KOPT-K1 (cell line): Measurements from ENCODE around the gene TMEM221.

Source experiments
- H3K27ac ChIP-seq: fragments of 200-600 bp; sonication (generic); 2 replicates; pipeline ENCODE4 v1.5.1; 2016; ENCODE audit warnings: antibody characterized with exemption, mild to moderate bottlenecking, low read depth, low read length; ENCODE audit not compliant: poor library complexity, severe bottlenecking
- H3K36me3 ChIP-seq: fragments of 200-600 bp; sonication (generic); 2 replicates; pipeline ENCODE4 v1.5.1; 2017; ENCODE audit warnings: antibody characterized with exemption, mild to moderate bottlenecking, low read length, moderate library complexity; ENCODE audit not compliant: insufficient read depth
- H3K9me3 ChIP-seq: fragments of 200-600 bp; sonication (generic); 2 replicates; pipeline ENCODE4 v1.5.1; 2017; ENCODE audit warnings: antibody characterized with exemption, low read length, mild to moderate bottlenecking; ENCODE audit not compliant: insufficient read depth, poor library complexity, severe bottlenecking

The TMEM221 gene

DNA sequence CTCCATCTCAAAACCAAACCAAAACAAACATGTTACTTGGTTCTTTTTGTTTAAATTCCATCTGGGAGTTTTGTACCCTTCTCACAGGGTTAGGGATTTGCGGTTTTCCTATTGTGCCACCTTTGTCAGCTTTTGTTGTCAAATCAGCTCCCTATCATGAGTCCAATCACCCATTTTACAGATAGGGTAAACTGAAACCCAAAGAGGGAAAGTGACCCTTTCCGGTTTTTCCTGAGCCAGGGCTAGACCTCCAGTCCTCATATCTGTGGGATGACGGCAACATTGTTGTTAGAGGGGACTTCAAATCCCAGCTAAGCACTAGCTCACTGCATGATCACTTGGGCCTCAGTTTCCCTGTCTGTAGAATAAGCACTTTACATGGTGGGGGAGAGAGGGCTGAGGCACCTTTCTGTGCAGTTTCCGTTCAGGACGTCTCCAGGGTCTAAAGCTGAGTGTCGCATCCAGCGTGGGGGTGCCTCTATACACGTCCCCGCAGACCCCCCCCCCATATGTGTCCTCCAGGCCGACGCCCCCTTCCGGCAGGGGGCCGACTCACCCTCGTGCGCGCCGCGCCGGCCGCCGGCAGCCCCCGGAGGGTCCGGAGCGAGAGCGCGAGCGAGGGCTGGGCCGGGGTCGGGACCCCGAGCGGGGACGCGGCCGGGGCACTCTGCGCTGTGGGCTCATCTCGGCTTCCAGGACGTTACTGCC is 58.4 kb downstream of the TMEM221 start:
- Histone ChIP-seq H3K27ac (no peak overlapping the region), H3K9me3 (peaks cover 12% of the 10 kb centered on the region), H3K36me3 (no peaks in the 10 kb centered on the region)

DNA sequence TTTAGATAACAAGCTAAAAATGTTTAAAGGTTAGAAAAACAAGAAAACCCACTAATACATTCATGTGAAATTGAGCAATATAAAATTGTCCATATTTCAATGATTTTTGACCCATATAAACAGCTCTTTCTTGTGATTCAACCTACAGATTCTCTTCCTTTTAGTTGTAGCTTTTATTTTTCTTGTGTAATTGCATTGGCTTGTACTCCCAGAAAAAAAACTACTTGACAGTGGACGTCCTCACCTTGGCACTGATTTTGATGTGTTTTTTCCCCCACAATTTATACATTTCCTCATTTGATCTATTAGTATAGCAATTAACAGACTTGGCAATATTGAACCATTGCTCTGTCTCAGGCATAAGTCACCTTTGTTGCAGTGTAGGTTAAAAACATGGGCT is 59.2 kb downstream of the TMEM221 start:
- Histone ChIP-seq H3K36me3 (no peaks in the 10 kb centered on the region), H3K27ac (no peak overlapping the region), H3K9me3 (peaks cover 12% of the 10 kb centered on the region)

DNA sequence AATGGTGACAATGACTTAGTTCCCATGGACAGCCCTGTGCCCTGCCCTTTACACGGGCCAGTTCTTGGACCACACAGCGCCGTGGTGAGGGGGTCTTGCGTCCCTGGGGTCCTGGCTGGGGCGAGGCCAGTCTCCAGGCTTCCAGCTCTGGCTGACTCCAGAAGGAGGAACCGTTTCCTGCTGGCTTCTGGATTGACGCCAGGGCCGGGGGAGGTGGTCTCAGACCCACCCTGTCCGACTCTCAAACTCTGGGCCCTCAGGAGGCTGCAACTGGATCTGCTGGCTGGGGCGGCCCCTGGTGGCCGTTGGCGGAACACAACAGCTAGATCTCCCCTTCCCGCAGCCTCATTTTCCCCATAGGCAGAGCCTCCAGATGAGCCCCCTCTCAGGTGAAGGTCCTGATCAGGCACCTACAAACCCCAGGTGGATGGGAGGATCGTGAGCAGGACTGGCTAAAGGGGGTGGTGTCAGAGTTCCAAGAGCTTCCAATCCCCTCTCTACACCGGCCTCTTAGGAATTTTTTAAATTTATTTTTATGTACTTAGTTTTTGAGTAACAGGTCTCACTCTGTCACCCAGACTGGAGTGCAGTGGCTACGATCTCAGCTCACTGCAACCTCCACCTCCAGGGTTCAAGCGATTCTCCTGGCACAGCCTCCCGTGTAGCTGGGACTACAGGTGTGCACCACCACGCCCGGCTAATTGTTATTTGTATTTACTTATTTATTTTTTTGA is 62.4 kb downstream of the TMEM221 start:
- H3K36me3 ChIP-seq, result no peaks in the 10 kb centered on the region
- peaks cover 12% of the 10 kb centered on the region for H3K9me3 ChIP-seq
- H3K27ac ChIP-seq, result no peak overlapping the region
